GM18499 (cell line): ENCODE measurements around the gene DISC1.
"Not testable (repeated sequence)": the region's sequence is repeated elsewhere in the genome, so short reads cannot be mapped to it uniquely, and the experiment has no call there.

Experiments used
- ATAC-seq: cut with Tn5 transposase; IDR thresholded peaks from one replicate; pipeline ENCODE4 v1.9.1; 2021; ENCODE audit warnings: moderate number of reproducible peaks; ENCODE audit not compliant: insufficient read depth, unreplicated experiment

The DISC1 gene

GRCh38 chr1:231867607-231868006, 241.0 kb downstream of the DISC1 start:
- no peak for ATAC-seq

DNA sequence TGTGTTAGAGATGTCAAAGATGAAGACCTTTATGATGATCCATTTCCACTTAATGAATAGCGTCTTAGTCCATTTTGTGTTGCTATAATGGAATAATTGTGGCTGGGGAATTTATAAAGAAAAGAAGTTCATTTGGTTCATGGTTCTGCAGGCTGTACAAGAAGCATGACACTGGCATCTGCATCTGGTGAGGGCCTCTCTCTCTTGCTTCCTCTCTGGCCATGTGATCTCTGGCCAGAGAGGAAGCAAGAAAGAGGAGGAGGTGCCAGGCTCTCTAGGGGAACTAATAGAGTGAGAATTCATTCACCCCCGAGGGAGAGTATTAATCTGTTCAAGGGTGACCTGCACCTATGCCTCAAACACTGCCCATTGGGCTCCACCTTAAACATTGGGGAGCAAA, 242.8 kb downstream of the DISC1 start:
- no peak for ATAC-seq

GRCh38 chr1:231871471-231871870, 244.9 kb downstream of the DISC1 start:
- ATAC-seq = no peak

GRCh38 chr1:231871878-231872277, 245.3 kb downstream of the DISC1 start:
- no peak for ATAC-seq

- no peak for ATAC-seq
Observed at GRCh38 chr1:231872461-231872910, 245.9 kb downstream of the DISC1 start.

DNA sequence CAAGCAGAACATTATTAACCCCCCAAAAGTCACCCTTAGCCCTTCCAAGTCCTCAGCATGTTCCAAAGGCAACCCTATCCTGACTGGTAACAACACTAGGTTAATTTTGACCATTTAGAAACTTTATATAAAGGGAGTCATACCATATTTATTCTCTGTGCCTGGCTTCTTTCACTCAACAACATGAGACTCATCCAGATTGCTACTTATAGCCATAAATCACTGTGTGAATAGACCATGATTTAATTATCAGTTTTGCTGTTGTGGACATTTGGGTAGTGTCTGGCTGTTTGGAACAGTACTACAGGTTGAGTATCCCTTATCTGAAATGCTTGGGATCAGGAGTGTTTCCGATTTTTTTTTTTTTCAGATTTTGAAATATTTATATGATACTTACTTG, 252.1 kb downstream of the DISC1 start:
- ATAC-seq = no peak

GRCh38 chr1:231879296-231879695, 252.7 kb downstream of the DISC1 start:
- ATAC-seq = no peak

DNA sequence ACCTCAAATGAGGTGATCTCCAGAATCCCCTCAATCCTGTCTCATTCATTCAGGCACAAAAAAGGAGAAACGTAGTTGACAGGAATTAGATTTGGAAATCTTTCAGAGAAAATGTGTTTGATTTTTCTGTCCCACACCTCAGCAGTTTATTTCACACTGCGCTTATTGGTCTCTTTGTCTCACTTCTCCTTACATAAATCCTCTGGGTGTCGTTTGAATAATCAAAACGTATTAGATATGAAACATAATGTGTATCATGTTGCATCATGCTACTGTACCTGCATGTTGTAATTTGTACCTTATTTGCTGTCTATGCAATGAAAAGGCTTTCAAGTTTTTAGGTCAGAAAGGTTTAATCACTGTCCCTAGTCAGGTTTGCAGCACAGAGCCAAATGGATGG, 255.7 kb downstream of the DISC1 start:
- no peak for ATAC-seq

DNA sequence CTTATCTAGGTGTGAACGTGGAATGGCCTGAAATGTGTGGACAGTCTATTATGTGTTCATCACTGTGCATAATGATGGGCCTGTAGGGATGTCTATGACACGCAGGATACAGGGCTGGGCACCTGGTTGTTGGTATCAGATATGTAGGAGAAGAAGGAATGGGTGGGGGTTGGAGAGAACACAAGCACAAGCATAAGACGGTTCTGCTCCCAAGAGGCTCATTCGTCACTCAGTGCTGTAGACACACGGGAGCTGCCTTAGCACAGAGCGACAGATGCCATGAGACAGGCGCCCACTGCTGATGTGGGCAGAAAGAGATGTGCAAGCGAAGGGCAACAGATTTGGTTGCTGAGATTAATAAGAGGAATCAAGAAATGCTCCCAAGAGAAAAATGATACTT, 256.2 kb downstream of the DISC1 start:
- no peak for ATAC-seq

GRCh38 chr1:231883382-231883781, 256.8 kb downstream of the DISC1 start:
- ATAC-seq = no peak

DNA sequence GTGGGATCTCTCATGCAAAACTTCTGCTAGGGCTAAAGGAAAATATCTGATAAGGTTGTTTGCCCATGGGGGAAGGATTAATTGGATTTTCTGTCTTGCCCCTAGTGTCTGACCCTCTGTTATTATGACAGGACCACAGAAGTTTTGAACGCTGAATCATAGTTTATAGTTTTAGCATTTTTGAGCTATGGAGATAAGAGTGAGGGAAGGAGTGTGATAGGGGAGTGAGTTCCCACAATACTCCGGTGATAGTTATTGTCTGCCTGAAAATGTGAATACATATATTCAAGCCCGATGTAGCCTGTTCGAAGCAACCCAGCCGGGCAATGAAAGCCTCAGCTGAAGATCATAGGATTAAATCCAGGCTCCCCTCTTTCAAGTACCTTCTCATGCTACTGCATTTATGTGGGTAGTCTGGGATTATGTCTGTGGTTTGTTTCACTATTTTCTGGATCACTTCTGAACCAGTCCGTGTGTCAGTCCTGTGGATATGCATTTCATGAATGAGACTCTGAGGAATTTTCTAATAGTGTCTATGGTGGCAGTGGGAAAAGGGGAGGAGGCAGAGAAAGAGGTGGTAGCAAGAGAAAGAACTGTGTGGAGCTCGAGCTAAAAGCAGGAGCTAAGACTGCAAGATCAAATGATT, 258.7 kb downstream of the DISC1 start:
- ATAC-seq = no peak

- no peak for ATAC-seq
Observed at GRCh38 chr1:231887166-231887565, 260.6 kb downstream of the DISC1 start.

DNA sequence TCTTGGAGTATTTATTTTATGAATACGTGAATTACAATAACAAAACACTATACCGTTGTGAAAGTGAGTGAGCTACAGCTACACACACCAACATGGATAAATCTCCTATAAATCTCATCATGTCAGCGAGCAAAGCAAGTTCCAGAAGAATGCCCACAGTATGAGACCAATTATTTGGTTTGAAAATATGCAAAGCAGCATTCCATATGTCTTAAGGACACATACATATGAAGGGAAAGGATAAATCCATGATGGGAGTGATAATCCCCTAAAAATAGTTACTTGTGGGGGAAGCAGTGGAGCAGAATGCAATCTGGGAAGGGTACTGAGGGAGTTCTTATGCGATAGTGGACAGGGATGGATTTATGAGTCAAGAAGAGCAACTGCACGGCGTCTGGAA, 261.3 kb downstream of the DISC1 start:
- ATAC-seq = no peak

DNA sequence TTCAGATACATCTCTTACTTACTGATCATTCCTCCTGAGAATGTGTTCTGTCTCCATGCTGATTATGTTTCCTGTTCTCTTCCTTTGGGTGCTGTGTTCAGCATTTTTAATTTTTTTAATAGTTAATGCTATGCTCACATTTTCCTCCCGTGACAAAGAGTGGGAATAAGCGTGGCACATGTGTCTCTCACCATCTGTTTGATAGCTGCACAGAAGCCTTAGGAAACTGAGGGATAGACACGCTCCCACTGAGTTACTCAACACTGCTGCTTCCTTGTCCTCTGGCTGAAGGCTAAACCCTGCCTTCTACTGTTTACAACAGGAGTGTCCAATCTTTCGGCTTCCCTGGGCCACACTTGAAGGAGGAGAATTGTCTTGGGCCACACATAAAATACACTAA, 264.2 kb downstream of the DISC1 start:
- ATAC-seq = no peak

DNA sequence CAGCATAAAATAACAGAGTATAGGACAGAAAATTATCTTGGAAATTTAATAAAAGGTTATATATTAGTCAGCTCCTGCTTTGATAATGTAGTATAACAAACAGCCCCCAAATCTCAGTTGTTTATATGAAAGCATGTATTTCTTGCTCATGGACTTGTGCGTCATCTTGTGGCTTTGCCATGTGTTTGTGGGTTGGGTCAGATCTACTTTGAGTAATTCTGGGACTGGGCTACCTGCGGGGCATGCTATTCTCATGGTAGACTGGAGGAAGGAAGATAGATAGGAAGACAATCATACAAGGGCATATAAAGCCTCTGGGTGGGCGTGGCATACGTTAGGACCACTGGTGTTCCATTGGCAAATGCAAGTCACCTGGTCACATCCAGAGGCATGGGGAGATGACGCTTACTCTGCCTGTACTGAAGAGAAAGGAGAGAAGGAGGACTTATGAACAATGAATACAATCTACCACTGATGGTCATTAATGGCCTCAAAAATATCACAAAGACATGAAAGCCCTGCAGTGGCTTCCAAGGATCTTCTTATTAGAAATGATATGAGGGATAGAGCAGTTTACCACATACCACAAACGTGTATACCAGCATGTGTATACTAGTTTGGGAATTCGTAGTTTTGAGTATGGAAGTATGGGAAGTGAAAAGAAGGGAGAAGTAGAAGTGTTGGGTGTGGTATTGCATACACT, 267.0 kb downstream of the DISC1 start:
- no peak for ATAC-seq

GRCh38 chr1:231896806-231897205, 270.2 kb downstream of the DISC1 start:
- no peak for ATAC-seq

DNA sequence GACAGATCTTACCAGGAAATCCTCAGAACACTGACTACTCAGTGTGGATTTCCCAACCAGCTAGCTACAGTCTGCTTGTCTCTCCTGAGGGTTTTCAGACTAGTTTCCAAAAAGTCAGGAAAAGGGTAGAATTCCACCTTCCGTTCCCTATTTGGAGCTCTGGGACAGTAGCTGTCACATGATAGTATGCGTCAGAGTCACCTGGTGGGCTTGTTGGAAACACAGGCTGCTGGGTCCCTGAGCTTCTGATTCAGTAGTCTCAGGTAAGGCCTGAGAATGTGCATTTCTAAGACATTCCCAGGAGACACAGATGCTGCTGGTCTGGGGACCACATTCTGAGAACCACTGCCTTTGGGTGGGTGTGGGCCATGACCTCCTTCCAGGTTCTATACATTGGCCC, 272.5 kb downstream of the DISC1 start:
- no peak for ATAC-seq

DNA sequence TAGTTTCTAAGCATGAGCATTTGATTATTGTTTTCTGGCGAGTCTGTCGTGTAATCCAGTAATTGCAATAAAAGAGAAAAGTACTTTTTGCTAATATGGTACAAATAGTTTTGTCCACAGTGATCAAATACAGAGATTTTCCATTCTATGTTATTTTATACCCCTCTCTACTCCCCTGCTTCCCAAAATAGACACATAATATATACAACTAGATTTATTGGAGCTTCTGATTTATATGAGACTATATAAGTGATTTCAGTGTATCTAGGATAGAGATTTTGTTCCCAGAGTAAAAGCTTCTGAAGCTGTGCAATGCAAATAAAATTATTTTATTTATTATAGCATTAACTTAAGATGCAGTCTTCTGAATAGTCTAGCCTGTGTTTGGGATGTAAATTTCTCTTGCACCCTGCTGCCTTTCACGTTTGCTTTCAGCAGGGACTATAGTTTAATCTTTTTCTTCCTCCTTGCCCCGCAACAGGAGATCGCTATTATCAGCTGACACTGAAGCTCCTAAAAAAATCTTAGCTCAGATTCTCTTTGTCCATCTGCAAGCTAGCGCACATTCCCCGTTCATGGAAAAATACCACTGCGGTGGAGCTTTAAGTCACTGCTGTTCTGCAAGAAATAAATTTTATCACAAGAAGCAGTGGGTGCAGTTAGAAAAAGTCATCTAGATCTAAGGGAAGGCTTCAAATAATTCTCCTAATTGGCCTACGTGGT, 273.3 kb downstream of the DISC1 start:
- ATAC-seq = no peak

DNA sequence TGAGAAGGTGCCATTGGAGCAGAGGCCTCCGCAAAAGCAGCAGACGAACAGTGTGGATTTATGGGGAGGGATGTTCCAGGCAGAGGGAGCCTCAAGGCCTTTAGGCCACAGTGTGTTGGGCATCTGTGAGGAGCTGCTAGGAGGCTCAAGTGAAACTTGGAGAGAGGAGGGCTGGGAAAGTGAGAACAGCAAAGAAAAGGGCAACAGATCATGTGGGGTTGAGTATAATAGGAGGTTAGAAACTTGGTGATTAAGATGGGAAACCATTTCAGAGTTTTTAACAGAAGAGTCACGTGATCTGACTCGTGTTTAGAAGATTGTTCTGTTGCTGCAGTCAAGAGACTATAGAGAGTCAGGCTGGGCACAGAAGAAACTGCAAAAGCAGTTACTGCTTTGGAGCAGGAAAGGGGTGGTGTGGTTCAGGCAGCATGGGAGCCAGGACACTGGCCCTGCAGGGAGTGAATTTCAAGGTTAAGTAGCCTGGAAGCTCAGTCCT, 277.0 kb downstream of the DISC1 start:
- no peak for ATAC-seq

DNA sequence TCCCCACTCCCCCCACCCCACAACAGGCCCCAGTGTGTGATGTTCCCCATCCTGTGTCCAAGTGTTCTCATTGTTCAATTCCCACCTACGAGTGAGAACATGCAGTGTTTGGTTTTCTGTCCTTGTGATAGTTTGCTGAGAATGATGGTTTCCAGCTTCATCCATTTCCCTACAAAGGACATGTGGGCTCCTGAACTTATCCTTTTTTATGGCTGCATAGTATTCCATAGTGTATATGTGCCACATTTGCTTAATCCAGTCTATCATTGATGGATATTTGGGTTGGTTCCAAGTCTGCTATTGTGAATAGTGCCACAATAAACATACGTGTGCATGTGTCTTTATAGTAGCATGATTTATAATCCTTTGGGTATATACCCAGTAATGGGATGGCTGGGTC, 280.7 kb downstream of the DISC1 start:
- ATAC-seq = not testable (repeated sequence)

- ATAC-seq = no peak
Observed at GRCh38 chr1:231913493-231913892, 286.9 kb downstream of the DISC1 start.
